ENCODE measurements around the gene PLXDC2.

PLXDC2 gene

DNA sequence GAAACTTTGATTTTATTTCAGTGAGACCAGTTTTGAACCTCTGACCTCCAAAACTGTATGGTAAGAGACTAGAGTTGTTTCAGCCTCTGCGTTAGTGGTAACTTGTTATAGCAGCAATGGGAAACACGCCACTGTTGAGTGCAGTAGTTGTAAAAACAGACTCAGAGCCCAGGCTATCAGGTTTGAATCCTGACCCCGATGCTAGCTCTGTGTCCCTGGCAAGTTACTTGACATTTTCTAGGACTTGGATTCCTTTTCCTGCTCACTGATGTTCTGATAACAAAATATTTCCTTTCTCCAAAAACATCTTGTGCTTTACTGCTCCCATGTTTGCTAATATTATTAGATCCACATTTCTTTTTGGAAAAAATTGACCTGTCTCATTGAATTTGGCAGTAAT lies 131.0 kb downstream of the PLXDC2 start:
- in situ Hi-C loops (cut with MboI; ENCODE audit: low pct_unique_long_range_greater_than_20kb, low sequenced_read_pairs, unreplicated experiment) = no loop called here
- TF ChIP-seq CTCF (IDR thresholded peaks at IDR 0.05; ENCODE audit: extremely low read depth, insufficient read depth, missing control alignments) = no peak
- DNase-seq (ENCODE audit: low spot score) = no peak

GRCh38 chr10:19947656-19948055 lies 131.4 kb downstream of the PLXDC2 start:
- no peak for TF ChIP-seq CTCF (IDR thresholded peaks at IDR 0.05; ENCODE audit: extremely low read depth, insufficient read depth, missing control alignments)
- in situ Hi-C loops (cut with MboI; ENCODE audit: low pct_unique_long_range_greater_than_20kb, low sequenced_read_pairs, unreplicated experiment) = no loop called here
- DNase-seq (ENCODE audit: low spot score) = no peak

- DNase-seq (ENCODE audit: low spot score) = no peak
- in situ Hi-C loops (cut with MboI; ENCODE audit: low pct_unique_long_range_greater_than_20kb, low sequenced_read_pairs, unreplicated experiment) = no loop called here
- no peak for TF ChIP-seq CTCF (IDR thresholded peaks at IDR 0.05; ENCODE audit: extremely low read depth, insufficient read depth, missing control alignments)
These were observed 136.2 kb downstream of the PLXDC2 start for GRCh38 chr10:19952224-19953010.

- DNase-seq (ENCODE audit: low spot score) = no peak
- TF ChIP-seq CTCF (IDR thresholded peaks at IDR 0.05; ENCODE audit: extremely low read depth, insufficient read depth, missing control alignments) = no peak
- in situ Hi-C loops (cut with MboI; ENCODE audit: low pct_unique_long_range_greater_than_20kb, low sequenced_read_pairs, unreplicated experiment) = no loop called here
These were observed 138.4 kb downstream of the PLXDC2 start for GRCh38 chr10:19954601-19955000.

GRCh38 chr10:19956516-19957032 lies 140.3 kb downstream of the PLXDC2 start:
- DNase-seq (ENCODE audit: low spot score) = no peak
- in situ Hi-C loops (cut with MboI; ENCODE audit: low pct_unique_long_range_greater_than_20kb, low sequenced_read_pairs, unreplicated experiment) = no loop called here

DNA sequence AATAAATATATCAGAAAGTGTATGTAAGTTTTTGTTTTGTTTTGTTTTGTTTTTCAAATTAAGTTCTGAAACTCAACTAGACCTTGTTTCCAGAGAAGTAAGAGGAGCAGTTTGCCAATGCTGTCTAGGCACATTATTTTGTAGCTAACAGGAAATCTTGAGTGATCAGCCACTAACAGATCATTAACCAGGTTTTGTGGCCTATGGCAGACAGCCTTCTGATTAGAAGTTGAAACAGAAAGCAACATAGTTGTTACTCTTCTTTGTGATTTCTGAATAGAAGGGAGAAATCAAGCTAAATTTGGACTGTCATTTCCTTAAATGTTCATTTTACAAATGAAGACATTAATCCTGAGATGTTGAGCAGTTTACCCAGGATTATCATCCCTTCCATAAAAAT lies 142.6 kb downstream of the PLXDC2 start:
- TF ChIP-seq CTCF (IDR thresholded peaks at IDR 0.05; ENCODE audit: extremely low read depth, insufficient read depth, missing control alignments) = no peak
- DNase-seq (ENCODE audit: low spot score) = no peak
- in situ Hi-C loops (cut with MboI; ENCODE audit: low pct_unique_long_range_greater_than_20kb, low sequenced_read_pairs, unreplicated experiment) = no loop called here

More at GRCh38 chr10:19956516-19957032, 140.3 kb downstream of the PLXDC2 start:
- no peak for TF ChIP-seq CTCF (IDR thresholded peaks at IDR 0.05; ENCODE audit: extremely low read depth, insufficient read depth, missing control alignments)
